Caco-2 (cell line): ENCODE data around the gene NECAB2. TPM values are rescaled to one million over a fixed set of nuclear protein-coding genes. Genes with fewer than 3 reads are reported as not detected.
"Not testable (repeated sequence)": the region's sequence is repeated elsewhere in the genome, so short reads cannot be mapped to it uniquely, and the experiment has no call there.

Experiments used
- BruUV-seq: library from RNA; stranded (reverse); fragments of 400-500 nt; replicated peaks from 2 replicates; lab custom pipeline; 2021; lab: Mats Ljungman, UMichigan
- CTCF ChIA-PET: fragments of 300-600 bp; sonication (Branson Sonifier 250); formaldehyde crosslinking; loops from one replicate; lab custom pipeline; 2022; ENCODE audit warnings: antibody characterized with exemption; lab: Charles Lee
- POLR2A ChIA-PET: fragments of 300-600 bp; sonication (Branson Sonifier 250); formaldehyde crosslinking; loops from one replicate; lab custom pipeline; 2022; ENCODE audit warnings: antibody characterized with exemption; lab: Charles Lee
- DNase-seq, 2 experiments: peaks; one replicate each; pipeline versions ENCODE4 v3.0.0 to v3.0.0-alpha.2; 2020 to 2022
- H3K27me3 ChIP-seq: replicated peaks from 2 replicates; pipeline ENCODE4 v1.6.0; 2011; ENCODE audit warnings: low read length; ENCODE audit not compliant: control insufficient read depth, insufficient read depth
- H3K36me3 ChIP-seq: 2 replicates; pipeline ENCODE4 v1.5.1; 2011; ENCODE audit warnings: low read length; ENCODE audit not compliant: control insufficient read depth, insufficient read depth
- H3K4me1 ChIP-seq: fragments of 250-450 bp; sonication (Bioruptor Pico); 2 replicates; pipeline ENCODE4 v1.5.1; 2020; ENCODE audit warnings: mild to moderate bottlenecking
- H3K4me3 ChIP-seq: 2 replicates; pipeline ENCODE4 v1.5.1; 2011; ENCODE audit warnings: low read depth, mild to moderate bottlenecking, control low read depth, low read length
- H3K9me3 ChIP-seq: fragments of 250-450 bp; sonication (Bioruptor Pico); 2 replicates; pipeline ENCODE4 v1.5.1; 2020; ENCODE audit warnings: mild to moderate bottlenecking, moderate library complexity
- H3K27ac Mint-ChIP-seq: one replicate; pipeline ENCODE4 v1.8.0; 2022; ENCODE audit warnings: mixed read lengths; ENCODE audit not compliant: unreplicated experiment
- H3K27me3 Mint-ChIP-seq: one replicate; pipeline ENCODE4 v1.8.0; 2022; ENCODE audit warnings: mixed read lengths; ENCODE audit not compliant: insufficient read depth, unreplicated experiment
- H3K36me3 Mint-ChIP-seq: one replicate; pipeline ENCODE4 v1.8.0; 2022; ENCODE audit warnings: mild to moderate bottlenecking, mixed read lengths; ENCODE audit not compliant: insufficient read depth, unreplicated experiment
- H3K4me1 Mint-ChIP-seq: one replicate; pipeline ENCODE4 v1.8.0; 2022; ENCODE audit warnings: low read depth, mixed read lengths; ENCODE audit not compliant: unreplicated experiment
- H3K4me3 Mint-ChIP-seq: one replicate; pipeline ENCODE4 v1.8.0; 2022; ENCODE audit warnings: mild to moderate bottlenecking, moderate library complexity, mixed read lengths; ENCODE audit not compliant: unreplicated experiment
- H3K9me3 Mint-ChIP-seq: one replicate; pipeline ENCODE4 v1.8.0; 2022; ENCODE audit warnings: mixed read lengths; ENCODE audit not compliant: unreplicated experiment
- CTCF ChIP-seq, 2 experiments: fragments of 200-600 bp in 1 of 2; IDR thresholded peaks; 1 replicate in 1 of 2; 2 replicates in 1 of 2; pipeline versions ENCODE4 v1.5.1 to v1.8.0; 2011 to 2022; ENCODE audit warnings: antibody characterized with exemption in 1 of 2, control low read depth in 1 of 2, inconsistent platforms in 1 of 2, low read depth in 1 of 2, low read length in 1 of 2, mild to moderate bottlenecking in 1 of 2, moderate library complexity in 1 of 2; ENCODE audit not compliant: insufficient read depth in 1 of 2, severe bottlenecking in 1 of 2, unreplicated experiment in 1 of 2
- intact Hi-C: fragments of 100-400 bp; cut with micrococcal nuclease; formaldehyde crosslinking; loops from one replicate; pipeline ENCODE4 v1.10.0; 2022; ENCODE audit not compliant: unreplicated experiment
- total RNA-seq: library from RNA; stranded (reverse); gene quantifications from 2 replicates; pipeline ENCODE4 v1.2.3, GENCODE V29; 2022

Gene NECAB2
- total RNA-seq, 1 experiment from 2014 or later: 0.68 TPM

- H3K4me1 ChIP-seq: peaks cover 35% of the 10 kb centered on the region
- no peak for TF ChIP-seq CTCF (IDR thresholded peaks at IDR 0.05; ENCODE audit: insufficient read depth in 1 of 2, low read depth in 1 of 2, low read length in 1 of 2, severe bottlenecking in 1 of 2, unreplicated experiment in 1 of 2)
- no peak overlapping the region for H3K4me3 ChIP-seq
- POLR2A ChIA-PET: interaction anchor here (0.6 kb wide), 1 partner anchor 16 kb away, joined by 3 read pairs; no protein-coding TSS in a partner anchor
- H3K27ac Mint-ChIP-seq: no peak overlapping the region
- H3K27me3 Mint-ChIP-seq: no peaks in the 10 kb centered on the region
- DNase-seq: no peak
- peaks cover 12% of the 10 kb centered on the region for H3K4me1 Mint-ChIP-seq
- no peak overlapping the region for H3K4me3 Mint-ChIP-seq
- intact Hi-C loops: no loop called here
- H3K36me3 ChIP-seq: no peaks in the 10 kb centered on the region
- no TSS peak for BruUV-seq
- H3K27me3 ChIP-seq: no peaks in the 10 kb centered on the region
- CTCF ChIA-PET: interaction anchor here (0.5 kb wide), 1 partner anchor 10 kb away, joined by 4 read pairs; no protein-coding TSS in a partner anchor
- no peaks in the 10 kb centered on the region for H3K9me3 Mint-ChIP-seq
- no peaks in the 10 kb centered on the region for H3K36me3 Mint-ChIP-seq
- H3K9me3 ChIP-seq: no peaks in the 10 kb centered on the region
Observed at GRCh38 chr16:83947642-83948234, 20.3 kb upstream of the NECAB2 start.

- Histone ChIP-seq H3K9me3 (no peaks in the 10 kb centered on the region), H3K4me3 (no peak overlapping the region), H3K27me3 (no peaks in the 10 kb centered on the region), H3K4me1 (peaks cover 23% of the 10 kb centered on the region), H3K36me3 (no peaks in the 10 kb centered on the region)
- no TSS peak for BruUV-seq
- intact Hi-C loops: no loop called here
- no peaks in the 10 kb centered on the region for H3K9me3 Mint-ChIP-seq
- POLR2A ChIA-PET: no interaction called here
- H3K27ac Mint-ChIP-seq: peak overlapping the region; percentile 45
- no peak overlapping the region for H3K4me3 Mint-ChIP-seq
- CTCF ChIA-PET: no interaction called here
- H3K4me1 Mint-ChIP-seq: peaks cover 10% of the 10 kb centered on the region
- H3K36me3 Mint-ChIP-seq: peaks cover 5% of the 10 kb centered on the region
- H3K27me3 Mint-ChIP-seq: no peaks in the 10 kb centered on the region
- DNase-seq: no peak
- no peak for TF ChIP-seq CTCF (IDR thresholded peaks at IDR 0.05; ENCODE audit: insufficient read depth in 1 of 2, low read depth in 1 of 2, low read length in 1 of 2, severe bottlenecking in 1 of 2, unreplicated experiment in 1 of 2)
Observed at GRCh38 chr16:83948914-83949723, 18.9 kb upstream of the NECAB2 start.

- no TSS peak for BruUV-seq
- H3K27me3 ChIP-seq: no peaks in the 10 kb centered on the region
- no peaks in the 10 kb centered on the region for H3K9me3 ChIP-seq
- intact Hi-C loops: no loop called here
- DNase-seq: no peak
- no peaks in the 10 kb centered on the region for H3K36me3 ChIP-seq
- Mint-ChIP-seq H3K36me3 (peaks cover 10% of the 10 kb centered on the region), H3K4me1 (peaks cover 15% of the 10 kb centered on the region), H3K27ac (no peak overlapping the region), H3K4me3 (no peak overlapping the region), H3K27me3 (no peaks in the 10 kb centered on the region), H3K9me3 (no peaks in the 10 kb centered on the region)
- H3K4me3 ChIP-seq: no peak overlapping the region
- H3K4me1 ChIP-seq: peaks cover 19% of the 10 kb centered on the region
- no peak for TF ChIP-seq CTCF (IDR thresholded peaks at IDR 0.05; ENCODE audit: insufficient read depth in 1 of 2, low read depth in 1 of 2, low read length in 1 of 2, severe bottlenecking in 1 of 2, unreplicated experiment in 1 of 2)
- ChIA-PET POLR2A (no interaction called here), CTCF (no interaction called here)
Observed at GRCh38 chr16:83949724-83950001, 18.4 kb upstream of the NECAB2 start.

- DNase-seq, H3K4me3 ChIP-seq, H3K27ac Mint-ChIP-seq, BruUV-seq, H3K27me3 Mint-ChIP-seq, CTCF ChIA-PET, H3K9me3 Mint-ChIP-seq, H3K9me3 ChIP-seq, H3K36me3 ChIP-seq, intact Hi-C loops, H3K27me3 ChIP-seq: not testable (repeated sequence)
- Mint-ChIP-seq H3K4me1 (peaks cover 12% of the 10 kb centered on the region), H3K4me3 (peak overlapping the region; percentile 33), H3K36me3 (peaks cover 13% of the 10 kb centered on the region)
- POLR2A ChIA-PET: interaction anchor here (0.6 kb wide), 1 partner anchor 24 kb away, joined by 6 read pairs; no protein-coding TSS in a partner anchor
- peaks cover 22% of the 10 kb centered on the region for H3K4me1 ChIP-seq
Observed at GRCh38 chr16:83950862-83951399, 17.1 kb upstream of the NECAB2 start.
